ENCODE data around the gene IQCE. TPM values are rescaled to one million over a fixed set of nuclear protein-coding genes. Genes with fewer than 3 reads are reported as not detected.

Gene IQCE
- polyA plus RNA-seq, 1 donor from 2014 or later: 21.2 TPM

DNA sequence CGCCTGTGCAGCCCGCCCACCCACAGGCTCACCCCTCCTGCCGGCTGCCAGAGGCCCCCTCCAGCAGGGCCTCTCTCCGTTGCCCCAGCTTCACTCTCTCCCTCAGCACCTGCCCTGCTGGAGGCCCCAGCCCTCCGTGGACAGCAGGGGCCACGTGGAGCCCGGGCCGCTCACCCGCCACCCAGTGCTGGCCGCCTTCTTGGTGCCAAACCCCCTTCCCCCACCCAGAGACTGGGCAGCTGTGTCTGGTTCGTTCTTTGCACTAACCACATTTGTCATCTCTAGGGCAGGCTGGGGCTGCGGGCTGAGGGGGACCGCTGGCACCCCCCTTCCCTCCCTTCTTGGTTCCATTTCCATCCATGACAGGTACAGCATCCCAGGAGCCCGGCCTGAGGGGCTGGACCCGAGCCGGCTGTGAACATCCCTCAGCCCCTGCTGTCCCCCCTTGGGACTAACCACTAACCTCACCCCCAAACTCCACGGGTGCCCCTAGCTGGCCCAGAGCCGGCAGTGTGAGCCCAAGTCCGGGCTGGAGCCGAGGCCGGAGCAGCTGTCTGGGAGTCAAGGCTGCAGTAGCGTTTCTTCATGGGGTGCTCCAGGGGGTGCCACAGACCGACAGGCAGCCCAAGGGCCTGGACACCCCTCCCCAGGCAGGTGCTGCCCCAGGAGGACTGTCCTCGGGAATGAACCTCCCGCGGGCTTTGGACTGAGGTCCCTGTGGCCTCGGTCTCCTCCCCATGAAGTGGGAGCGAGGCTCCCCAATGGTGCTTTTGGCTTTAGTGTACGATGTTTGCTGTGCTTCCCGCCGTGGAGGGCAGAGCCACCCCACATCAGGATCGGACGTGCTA lies 103.7 kb downstream of the IQCE start:
- H3K36me3 ChIP-seq (ENCODE audit: insufficient read depth, low read length): no peaks in the 10 kb centered on the region
- H4K20me1 ChIP-seq (ENCODE audit: insufficient read depth): no peaks in the 10 kb centered on the region

DNA sequence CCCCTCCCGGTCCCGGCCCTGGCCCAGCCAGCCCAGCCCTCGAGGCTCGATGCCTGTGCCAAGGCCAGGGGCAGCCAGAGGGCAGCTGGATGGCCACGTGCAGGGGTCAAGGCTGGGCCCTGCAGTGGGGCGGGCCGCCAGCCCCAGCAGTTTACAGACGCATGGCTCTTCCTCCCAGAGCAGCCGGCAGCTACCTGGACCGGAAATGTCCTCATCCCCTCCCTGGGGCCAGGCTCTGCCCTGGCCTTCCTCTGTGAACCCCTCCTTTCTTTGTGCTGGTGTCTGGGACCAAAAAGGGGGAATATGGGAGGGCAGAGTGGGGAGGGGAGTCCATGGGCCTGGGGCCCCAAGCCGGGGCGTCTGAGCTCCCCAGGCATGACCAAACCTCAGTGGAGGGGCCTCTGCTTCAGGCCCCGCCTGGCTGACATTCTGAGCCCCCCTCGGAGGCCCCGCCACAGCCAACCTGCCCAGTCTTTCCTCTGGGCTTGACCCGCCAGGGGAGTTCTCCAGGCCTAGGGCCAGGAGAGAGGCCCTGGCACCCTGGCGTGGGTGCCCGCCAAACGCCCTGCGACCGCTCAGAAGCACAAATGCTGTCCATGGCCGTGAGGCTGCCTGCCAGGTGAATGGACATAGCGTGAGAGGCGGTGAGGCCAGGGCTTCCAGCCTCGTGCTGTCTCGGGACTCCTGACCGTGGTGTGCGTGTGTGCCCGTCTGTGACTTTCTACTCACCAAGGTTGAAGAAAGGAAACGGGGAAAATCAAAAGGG lies 104.5 kb downstream of the IQCE start:
- H3K36me3 ChIP-seq (ENCODE audit: insufficient read depth, low read length): no peaks in the 10 kb centered on the region
- H3K4me3 ChIP-seq (ENCODE audit: low read length): no peak overlapping the region
- no peak overlapping the region for H3K4me2 ChIP-seq (ENCODE audit: low read length)
- no peaks in the 10 kb centered on the region for H3K9me2 ChIP-seq (ENCODE audit: insufficient read depth, low read length)
- H3K27ac ChIP-seq (ENCODE audit: low read length): no peak overlapping the region
- no peak overlapping the region for H3K9ac ChIP-seq (ENCODE audit: low read length)
- H3F3A ChIP-seq (ENCODE audit: insufficient read depth, low read length, poor library complexity, severe bottlenecking): no peaks in the 10 kb centered on the region
- H4K20me1 ChIP-seq (ENCODE audit: insufficient read depth): no peaks in the 10 kb centered on the region
- no peak overlapping the region for H2AFZ ChIP-seq (ENCODE audit: low read depth, low read length)
- no peaks in the 10 kb centered on the region for H3K79me2 ChIP-seq (replicated peaks; ENCODE audit: insufficient read depth, low read length)
- H3K27me3 ChIP-seq (ENCODE audit: insufficient read depth, low read depth, low read length): no peaks in the 10 kb centered on the region
- no peaks in the 10 kb centered on the region for H3K9me3 ChIP-seq (ENCODE audit: low read length)
- TF ChIP-seq, protein P1, sequence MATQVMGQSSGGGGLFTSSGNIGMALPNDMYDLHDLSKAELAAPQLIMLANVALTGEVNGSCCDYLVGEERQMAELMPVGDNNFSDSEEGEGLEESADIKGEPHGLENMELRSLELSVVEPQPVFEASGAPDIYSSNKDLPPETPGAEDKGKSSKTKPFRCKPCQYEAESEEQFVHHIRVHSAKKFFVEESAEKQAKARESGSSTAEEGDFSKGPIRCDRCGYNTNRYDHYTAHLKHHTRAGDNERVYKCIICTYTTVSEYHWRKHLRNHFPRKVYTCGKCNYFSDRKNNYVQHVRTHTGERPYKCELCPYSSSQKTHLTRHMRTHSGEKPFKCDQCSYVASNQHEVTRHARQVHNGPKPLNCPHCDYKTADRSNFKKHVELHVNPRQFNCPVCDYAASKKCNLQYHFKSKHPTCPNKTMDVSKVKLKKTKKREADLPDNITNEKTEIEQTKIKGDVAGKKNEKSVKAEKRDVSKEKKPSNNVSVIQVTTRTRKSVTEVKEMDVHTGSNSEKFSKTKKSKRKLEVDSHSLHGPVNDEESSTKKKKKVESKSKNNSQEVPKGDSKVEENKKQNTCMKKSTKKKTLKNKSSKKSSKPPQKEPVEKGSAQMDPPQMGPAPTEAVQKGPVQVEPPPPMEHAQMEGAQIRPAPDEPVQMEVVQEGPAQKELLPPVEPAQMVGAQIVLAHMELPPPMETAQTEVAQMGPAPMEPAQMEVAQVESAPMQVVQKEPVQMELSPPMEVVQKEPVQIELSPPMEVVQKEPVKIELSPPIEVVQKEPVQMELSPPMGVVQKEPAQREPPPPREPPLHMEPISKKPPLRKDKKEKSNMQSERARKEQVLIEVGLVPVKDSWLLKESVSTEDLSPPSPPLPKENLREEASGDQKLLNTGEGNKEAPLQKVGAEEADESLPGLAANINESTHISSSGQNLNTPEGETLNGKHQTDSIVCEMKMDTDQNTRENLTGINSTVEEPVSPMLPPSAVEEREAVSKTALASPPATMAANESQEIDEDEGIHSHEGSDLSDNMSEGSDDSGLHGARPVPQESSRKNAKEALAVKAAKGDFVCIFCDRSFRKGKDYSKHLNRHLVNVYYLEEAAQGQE (IDR thresholded peaks at IDR 0.05; ENCODE audit: borderline replicate concordance): no peak
- no peak for TF ChIP-seq POLR2AphosphoS5 (IDR thresholded peaks at IDR 0.05)
- no peak for TF ChIP-seq EZH2 (IDR thresholded peaks at IDR 0.05; ENCODE audit: borderline replicate concordance, insufficient read depth, low read length, poor library complexity, severe bottlenecking)
- no peak for TF ChIP-seq RAD21 (conservative IDR thresholded peaks at IDR 0.05)
- TF ChIP-seq SMC3 (conservative IDR thresholded peaks at IDR 0.05; ENCODE audit: poor library complexity): no peak
- no peak for TF ChIP-seq TAF1 (IDR thresholded peaks at IDR 0.05; ENCODE audit: low read depth)
- TF ChIP-seq MXI1 (conservative IDR thresholded peaks at IDR 0.05; ENCODE audit: poor library complexity, severe bottlenecking): no peak

More for the DNA sequence above, 103.7 kb downstream of the IQCE start:
- Histone ChIP-seq H2AFZ (ENCODE audit: low read depth, low read length) (no peak overlapping the region), H3K4me3 (ENCODE audit: low read length) (no peak overlapping the region), H3K27me3 (ENCODE audit: insufficient read depth, low read depth, low read length) (no peaks in the 10 kb centered on the region), H3K27ac (ENCODE audit: low read length) (no peak overlapping the region), H3K9ac (ENCODE audit: low read length) (no peak overlapping the region), H3K79me2 (replicated peaks; ENCODE audit: insufficient read depth, low read length) (no peaks in the 10 kb centered on the region), H3K9me2 (ENCODE audit: insufficient read depth, low read length) (no peaks in the 10 kb centered on the region), H3F3A (ENCODE audit: insufficient read depth, low read length, poor library complexity, severe bottlenecking) (no peaks in the 10 kb centered on the region), H3K9me3 (ENCODE audit: low read length) (no peaks in the 10 kb centered on the region), H3K4me2 (ENCODE audit: low read length) (no peak overlapping the region)
- TF ChIP-seq SMC3 (conservative IDR thresholded peaks at IDR 0.05; ENCODE audit: poor library complexity): no peak
- no peak for TF ChIP-seq TAF1 (IDR thresholded peaks at IDR 0.05; ENCODE audit: low read depth)
- TF ChIP-seq MXI1 (conservative IDR thresholded peaks at IDR 0.05; ENCODE audit: poor library complexity, severe bottlenecking): no peak
- TF ChIP-seq, protein P2, sequence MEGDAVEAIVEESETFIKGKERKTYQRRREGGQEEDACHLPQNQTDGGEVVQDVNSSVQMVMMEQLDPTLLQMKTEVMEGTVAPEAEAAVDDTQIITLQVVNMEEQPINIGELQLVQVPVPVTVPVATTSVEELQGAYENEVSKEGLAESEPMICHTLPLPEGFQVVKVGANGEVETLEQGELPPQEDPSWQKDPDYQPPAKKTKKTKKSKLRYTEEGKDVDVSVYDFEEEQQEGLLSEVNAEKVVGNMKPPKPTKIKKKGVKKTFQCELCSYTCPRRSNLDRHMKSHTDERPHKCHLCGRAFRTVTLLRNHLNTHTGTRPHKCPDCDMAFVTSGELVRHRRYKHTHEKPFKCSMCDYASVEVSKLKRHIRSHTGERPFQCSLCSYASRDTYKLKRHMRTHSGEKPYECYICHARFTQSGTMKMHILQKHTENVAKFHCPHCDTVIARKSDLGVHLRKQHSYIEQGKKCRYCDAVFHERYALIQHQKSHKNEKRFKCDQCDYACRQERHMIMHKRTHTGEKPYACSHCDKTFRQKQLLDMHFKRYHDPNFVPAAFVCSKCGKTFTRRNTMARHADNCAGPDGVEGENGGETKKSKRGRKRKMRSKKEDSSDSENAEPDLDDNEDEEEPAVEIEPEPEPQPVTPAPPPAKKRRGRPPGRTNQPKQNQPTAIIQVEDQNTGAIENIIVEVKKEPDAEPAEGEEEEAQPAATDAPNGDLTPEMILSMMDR (IDR thresholded peaks at IDR 0.05; ENCODE audit: poor library complexity, severe bottlenecking): no peak
- no peak for TF ChIP-seq EP300 (conservative IDR thresholded peaks at IDR 0.05; ENCODE audit: poor library complexity, severe bottlenecking)
- no peak for TF ChIP-seq EZH2 (IDR thresholded peaks at IDR 0.05; ENCODE audit: borderline replicate concordance, insufficient read depth, low read length, poor library complexity, severe bottlenecking)
- TF ChIP-seq, protein P1 (IDR thresholded peaks at IDR 0.05; ENCODE audit: borderline replicate concordance): no peak
- no peak for TF ChIP-seq RAD21 (conservative IDR thresholded peaks at IDR 0.05)
- no peak for TF ChIP-seq POLR2AphosphoS5 (IDR thresholded peaks at IDR 0.05)

Measured in neural cell (in vitro differentiated cells).